CD1c-positive myeloid dendritic cell (primary cell): ENCODE measurements around the gene TMEM156.
A peak's percentile ranks its signal among the peaks of the same experiment; 100 is the strongest.

Experiments
- DNase-seq: peaks from one replicate; pipeline ENCODE4 v3.0.0-alpha.2; 2016; ENCODE audit errors: extremely low spot score

Gene TMEM156

GRCh38 chr4:39032218-39033085 is at the start of gene TMEM156:
Gene TMEM156 (minus strand): TSS chr4:39032409. CDS start chr4:39032313, 96 bp downstream.
- DNase-seq: peak; percentile 75

- no peak for DNase-seq
Observed at GRCh38 chr4:39078829-39079228, 46.6 kb upstream of the TMEM156 start.

GRCh38 chr4:39068907-39069306 is 36.7 kb upstream of the TMEM156 start:
- DNase-seq: peak; percentile 29

GRCh38 chr4:39067451-39067850 is 35.2 kb upstream of the TMEM156 start:
- DNase-seq: no peak

- DNase-seq: no peak
Observed at GRCh38 chr4:39067031-39067430, 34.8 kb upstream of the TMEM156 start.

- no peak for DNase-seq
Observed at GRCh38 chr4:39066371-39066770, 34.2 kb upstream of the TMEM156 start.

- DNase-seq: no peak
Observed at GRCh38 chr4:39063430-39063829, 31.2 kb upstream of the TMEM156 start.

GRCh38 chr4:39062770-39063097 is 30.5 kb upstream of the TMEM156 start:
- DNase-seq: no peak

GRCh38 chr4:39062094-39062769 is 30.0 kb upstream of the TMEM156 start, which contains the start of gene KLHL5:
Gene KLHL5 (plus strand): TSS chr4:39062232. CDS start chr4:39062653, 421 bp downstream.
- DNase-seq: no peak

- DNase-seq: no peak
Observed at GRCh38 chr4:39061457-39061856, 29.2 kb upstream of the TMEM156 start.

GRCh38 chr4:39056023-39056422 is 23.8 kb upstream of the TMEM156 start:
- no peak for DNase-seq

GRCh38 chr4:39054497-39054896 is 22.3 kb upstream of the TMEM156 start:
- DNase-seq: no peak

GRCh38 chr4:39053983-39054382 is 21.8 kb upstream of the TMEM156 start:
- DNase-seq: no peak

GRCh38 chr4:39051492-39051891 is 19.3 kb upstream of the TMEM156 start:
- DNase-seq: no peak

- no peak for DNase-seq
Observed at GRCh38 chr4:39050590-39050989, 18.4 kb upstream of the TMEM156 start.

- DNase-seq: peak; percentile 36
Observed at GRCh38 chr4:39048311-39048710, 16.1 kb upstream of the TMEM156 start.

GRCh38 chr4:39047681-39048080 is 15.5 kb upstream of the TMEM156 start:
- no peak for DNase-seq

GRCh38 chr4:39046249-39046648 is 14.0 kb upstream of the TMEM156 start:
- peak; percentile 88 for DNase-seq

- peak; percentile 46 for DNase-seq
Observed at GRCh38 chr4:39045827-39046221, 13.6 kb upstream of the TMEM156 start.

- peak; percentile 75 for DNase-seq
Observed at GRCh38 chr4:39044956-39045826, 13.0 kb upstream of the TMEM156 start.

- DNase-seq: peak; percentile 96
Observed at GRCh38 chr4:39044364-39044955, 12.3 kb upstream of the TMEM156 start.
